ENCODE results near the gene SERGEF. TPM values are rescaled to one million over a fixed set of nuclear protein-coding genes. Genes with fewer than 3 reads are reported as not detected.

Gene SERGEF
- total RNA-seq, 1 experiment from 2014 or later, result 31.4 TPM

GRCh38 chr11:17746096-17746495, 266.8 kb downstream of the SERGEF start:
- no peak for DNase-seq
- WGBS (ENCODE audit: extremely low coverage, insufficient read length, low lambda C conversion rate), result no CpG with 5 or more reads among the region's 11 CpGs
- no peaks in the 10 kb centered on the region for H3K4me1 ChIP-seq (ENCODE audit: insufficient read depth, low read length)
- H3K18ac ChIP-seq (ENCODE audit: insufficient read length, low read depth, low read length), result no peak overlapping the region
- Mint-ChIP-seq H3K27me3 (ENCODE audit: low read depth) (peaks cover 19% of the 10 kb centered on the region), H3K4me1 (no peaks in the 10 kb centered on the region), H3K36me3 (ENCODE audit: insufficient read depth in 1 of 3, low read depth in 3 of 3) (no peaks in the 10 kb centered on the region), H3K27ac (no peak overlapping the region), H3K4me3 (no peak overlapping the region), H3K9me3 (no peaks in the 10 kb centered on the region)
- H3K23ac ChIP-seq (ENCODE audit: insufficient read length, low read depth, low read length), result no peak overlapping the region
- H2BK120ac ChIP-seq (ENCODE audit: low read depth, low read length, poor library complexity, severe bottlenecking), result no peak overlapping the region
- H4K91ac ChIP-seq (ENCODE audit: insufficient read length, low read depth, low read length), result no peak overlapping the region
- no peaks in the 10 kb centered on the region for H3K27me3 ChIP-seq (ENCODE audit: insufficient read depth, low read length)
- no peak overlapping the region for H3K56ac ChIP-seq (ENCODE audit: insufficient read length, low read depth, low read length)
- no peak overlapping the region for H2BK15ac ChIP-seq (ENCODE audit: low read depth, low read length)
- no peak overlapping the region for H2BK12ac ChIP-seq (ENCODE audit: insufficient read length, low read depth, low read length)
- no peak overlapping the region for H2AFZ ChIP-seq (ENCODE audit: low read length)
- H2AK5ac ChIP-seq (ENCODE audit: insufficient read length, low read length), result no peak overlapping the region
- H3K4me2 ChIP-seq (ENCODE audit: insufficient read depth, insufficient read length, low read length), result no peak overlapping the region
- no peak overlapping the region for H3K27ac ChIP-seq (ENCODE audit: insufficient read length, low read depth, low read length)
- no peaks in the 10 kb centered on the region for H4K20me1 ChIP-seq (ENCODE audit: control insufficient read depth, insufficient read depth, insufficient read length)
- H2BK20ac ChIP-seq (ENCODE audit: low read depth, low read length, poor library complexity, severe bottlenecking), result no peak overlapping the region
- H3K4ac ChIP-seq (ENCODE audit: low read depth, low read length), result no peak overlapping the region
- H3K9ac ChIP-seq (ENCODE audit: extremely low read depth, insufficient read length, low read length), result no peak overlapping the region
- H3T11ph ChIP-seq (ENCODE audit: low read length), result no peak overlapping the region
- H3K79me1 ChIP-seq (ENCODE audit: insufficient read depth, low read depth, low read length, poor library complexity, severe bottlenecking), result no peaks in the 10 kb centered on the region
- H2BK5ac ChIP-seq (ENCODE audit: insufficient read length, low read length), result no peak overlapping the region
- H4K5ac ChIP-seq (ENCODE audit: insufficient read length, low read depth, low read length), result no peak overlapping the region
- H3K14ac ChIP-seq (ENCODE audit: insufficient read depth, low read length), result no peak overlapping the region
- no peak overlapping the region for H4K8ac ChIP-seq (replicated peaks; ENCODE audit: insufficient read length, low read depth, low read length)
- TF ChIP-seq CTCF (conservative IDR thresholded peaks at IDR 0.05), result no peak
- H3K23me2 ChIP-seq (ENCODE audit: insufficient read length, low read depth, low read length, poor library complexity, severe bottlenecking), result no peaks in the 10 kb centered on the region
- no peaks in the 10 kb centered on the region for H3K9me3 ChIP-seq (ENCODE audit: control insufficient read depth, low read depth, low read length)
- no peaks in the 10 kb centered on the region for H3K79me2 ChIP-seq (ENCODE audit: insufficient read depth, low read length)
